ENCODE measurements around the gene ZBTB39.
A peak's percentile ranks its signal among the peaks of the same experiment; 100 is the strongest.
"Not testable (repeated sequence)": the region's sequence is repeated elsewhere in the genome, so short reads cannot be mapped to it uniquely, and the experiment has no call there.

ZBTB39 gene

GRCh38 chr12:57005980-57006808 lies at the start of gene ZBTB39:
TSS of gene ZBTB39 (minus strand) at chr12:57006546. CDS start at chr12:57004917, 1,629 bp downstream.
- DNase-seq (ENCODE audit: low read depth in 1 of 2, low spot score in 1 of 2): peak; percentile 75 to 84
- TF ChIP-seq JUND (IDR thresholded peaks at IDR 0.05; ENCODE audit: low read depth): no peak
- in situ Hi-C loops (cut with HindIII; ENCODE audit: low pct_unique_long_range_greater_than_20kb, low sequenced_read_pairs): no loop called here

GRCh38 chr12:57055824-57056223 lies 49.5 kb upstream of the ZBTB39 start:
- in situ Hi-C loops (cut with HindIII; ENCODE audit: low pct_unique_long_range_greater_than_20kb, low sequenced_read_pairs): no loop called here
- TF ChIP-seq JUND (IDR thresholded peaks at IDR 0.05; ENCODE audit: low read depth): no peak

GRCh38 chr12:57053901-57054300 lies 47.6 kb upstream of the ZBTB39 start:
- in situ Hi-C loops (cut with HindIII; ENCODE audit: low pct_unique_long_range_greater_than_20kb, low sequenced_read_pairs); DNase-seq (ENCODE audit: low read depth in 1 of 2, low spot score in 1 of 2): not testable (repeated sequence)

More at GRCh38 chr12:57055824-57056223, 49.5 kb upstream of the ZBTB39 start:
- DNase-seq (ENCODE audit: low read depth in 1 of 2, low spot score in 1 of 2): no peak

- in situ Hi-C loops (cut with HindIII; ENCODE audit: low pct_unique_long_range_greater_than_20kb, low sequenced_read_pairs); DNase-seq (ENCODE audit: low read depth in 1 of 2, low spot score in 1 of 2): not testable (repeated sequence)
Measured at GRCh38 chr12:57053146-57053545, 46.8 kb upstream of the ZBTB39 start.

DNA sequence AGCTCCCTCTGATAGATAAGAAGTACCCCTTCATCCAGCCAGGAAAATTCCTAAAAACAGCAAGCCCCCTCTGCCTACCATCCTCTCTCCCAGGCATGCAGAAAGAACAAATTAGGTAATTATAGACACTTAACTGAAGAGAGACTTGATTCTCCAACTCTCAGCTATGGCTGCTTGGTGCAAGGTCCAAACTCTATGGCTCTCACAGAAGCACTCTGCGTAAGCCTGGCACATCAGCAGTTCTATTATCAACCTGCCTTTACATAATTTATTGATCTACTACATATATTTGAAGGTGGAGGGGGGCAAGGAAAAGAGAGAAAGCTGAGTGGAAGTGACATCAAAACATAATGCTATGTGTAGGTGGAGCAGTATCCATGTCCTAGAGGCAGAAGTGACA lies 44.7 kb upstream of the ZBTB39 start:
- TF ChIP-seq JUND (IDR thresholded peaks at IDR 0.05; ENCODE audit: low read depth): no peak
- DNase-seq (ENCODE audit: low read depth in 1 of 2, low spot score in 1 of 2): no peak
- in situ Hi-C loops (cut with HindIII; ENCODE audit: low pct_unique_long_range_greater_than_20kb, low sequenced_read_pairs): no loop called here

DNA sequence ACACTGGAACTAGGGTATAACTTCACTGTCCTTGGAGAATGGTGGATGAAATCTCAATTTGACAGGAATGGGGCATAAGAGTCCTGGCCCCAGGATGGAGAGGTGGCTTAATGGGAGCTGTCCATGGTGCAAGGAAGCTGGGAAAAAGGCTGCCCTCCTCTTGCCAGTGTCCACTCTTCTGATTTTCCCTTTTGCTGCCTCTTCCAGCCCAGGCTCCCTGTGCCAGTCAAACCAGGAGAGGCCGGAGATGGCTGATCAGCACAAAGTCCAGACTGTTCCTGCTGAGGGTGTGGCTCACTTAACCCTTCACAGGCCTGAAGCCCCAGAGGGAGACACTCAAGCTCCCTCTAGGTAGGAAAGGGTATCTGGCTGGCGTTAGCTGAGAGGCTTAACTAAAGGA lies 43.5 kb upstream of the ZBTB39 start, which contains the start of gene MYO1A:
MYO1A (minus strand) TSS at position 240 of the 400 bp plus-strand sequence. CDS start 1,806 bp downstream, outside the sequence.
- peak; percentile 36 to 59 for DNase-seq (ENCODE audit: low read depth in 1 of 2, low spot score in 1 of 2)
- TF ChIP-seq JUND (IDR thresholded peaks at IDR 0.05; ENCODE audit: low read depth): no peak
- in situ Hi-C loops (cut with HindIII; ENCODE audit: low pct_unique_long_range_greater_than_20kb, low sequenced_read_pairs): no loop called here

GRCh38 chr12:57049119-57049446 lies 42.7 kb upstream of the ZBTB39 start:
- in situ Hi-C loops (cut with HindIII; ENCODE audit: low pct_unique_long_range_greater_than_20kb, low sequenced_read_pairs): no loop called here

GRCh38 chr12:57048423-57049118 lies 42.2 kb upstream of the ZBTB39 start:
- in situ Hi-C loops (cut with HindIII; ENCODE audit: low pct_unique_long_range_greater_than_20kb, low sequenced_read_pairs): no loop called here
- DNase-seq (ENCODE audit: low read depth in 1 of 2, low spot score in 1 of 2): no peak
- TF ChIP-seq JUND (IDR thresholded peaks at IDR 0.05; ENCODE audit: low read depth): no peak

More at GRCh38 chr12:57049119-57049446, 42.7 kb upstream of the ZBTB39 start:
- TF ChIP-seq JUND (IDR thresholded peaks at IDR 0.05; ENCODE audit: low read depth): no peak
- no peak for DNase-seq (ENCODE audit: low read depth in 1 of 2, low spot score in 1 of 2)

DNA sequence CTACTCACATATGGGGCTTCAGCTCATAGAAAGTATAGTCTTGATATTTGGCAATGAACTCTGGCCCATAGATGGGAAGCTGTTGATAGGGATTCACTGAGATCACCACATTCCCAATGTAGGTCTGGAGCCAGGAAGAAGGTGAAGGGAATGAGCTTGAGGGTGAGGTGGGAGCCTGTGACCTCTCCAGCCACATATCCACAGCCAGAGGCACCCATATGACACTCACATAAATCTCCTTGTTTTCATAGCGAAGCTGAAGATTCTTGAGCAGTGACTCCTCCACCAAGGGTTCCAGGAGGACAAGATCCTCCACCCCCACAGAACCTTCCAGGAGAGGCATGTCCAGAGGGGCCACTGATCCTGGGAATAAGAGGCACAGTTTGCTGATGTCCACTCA lies 41.6 kb upstream of the ZBTB39 start:
- TF ChIP-seq JUND (IDR thresholded peaks at IDR 0.05; ENCODE audit: low read depth): no peak
- in situ Hi-C loops (cut with HindIII; ENCODE audit: low pct_unique_long_range_greater_than_20kb, low sequenced_read_pairs): no loop called here
- peak in 1 of 2 experiments; percentile 12 for DNase-seq (ENCODE audit: low read depth in 1 of 2, low spot score in 1 of 2)

DNA sequence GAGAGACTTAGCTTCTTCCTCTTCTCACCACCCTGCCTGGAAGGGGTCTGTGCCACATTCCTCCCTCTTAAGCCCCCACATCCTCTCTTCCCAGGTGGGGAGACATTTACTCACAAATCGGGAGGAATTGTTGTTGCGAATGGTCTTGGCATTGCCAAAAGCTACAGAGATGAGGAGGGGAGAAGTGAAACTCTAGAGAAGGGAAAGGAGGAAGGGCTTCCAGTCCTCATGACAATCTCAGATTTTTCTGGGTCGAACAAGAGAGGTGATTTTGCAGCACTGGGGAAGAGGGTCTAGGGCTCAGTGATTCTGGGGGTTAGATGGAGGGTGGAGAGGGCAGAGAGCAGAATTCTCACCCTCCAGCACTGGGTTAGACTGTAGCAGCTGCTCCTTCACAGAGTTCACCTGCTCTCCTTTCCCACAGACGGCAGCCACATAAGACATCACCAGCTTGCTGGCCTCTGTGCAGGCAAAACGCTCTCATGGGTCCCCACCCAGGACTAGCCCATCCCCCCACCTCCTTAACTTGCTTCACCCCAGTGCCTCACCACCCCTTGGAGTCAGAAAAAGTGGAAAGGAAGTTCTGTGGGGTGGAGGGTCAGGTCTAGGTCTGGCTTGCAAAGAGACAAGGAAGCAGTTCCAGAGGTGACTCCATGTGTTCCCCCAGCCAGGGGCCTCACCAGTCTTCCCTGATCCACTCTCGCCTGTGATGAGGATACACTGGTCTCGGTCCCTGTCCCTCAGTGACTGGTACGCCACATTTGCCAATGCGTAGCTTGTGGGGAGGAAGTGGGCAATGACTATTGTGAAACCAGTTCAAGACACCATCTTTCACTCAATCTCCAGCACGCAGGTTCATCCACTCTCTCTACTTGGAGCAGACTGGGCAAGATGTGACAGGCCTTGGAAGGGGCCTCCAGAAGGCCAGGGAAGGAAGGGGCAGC lies 40.9 kb upstream of the ZBTB39 start:
- no peak for DNase-seq (ENCODE audit: low read depth in 1 of 2, low spot score in 1 of 2)
- no peak for TF ChIP-seq JUND (IDR thresholded peaks at IDR 0.05; ENCODE audit: low read depth)
- in situ Hi-C loops (cut with HindIII; ENCODE audit: low pct_unique_long_range_greater_than_20kb, low sequenced_read_pairs): no loop called here

DNA sequence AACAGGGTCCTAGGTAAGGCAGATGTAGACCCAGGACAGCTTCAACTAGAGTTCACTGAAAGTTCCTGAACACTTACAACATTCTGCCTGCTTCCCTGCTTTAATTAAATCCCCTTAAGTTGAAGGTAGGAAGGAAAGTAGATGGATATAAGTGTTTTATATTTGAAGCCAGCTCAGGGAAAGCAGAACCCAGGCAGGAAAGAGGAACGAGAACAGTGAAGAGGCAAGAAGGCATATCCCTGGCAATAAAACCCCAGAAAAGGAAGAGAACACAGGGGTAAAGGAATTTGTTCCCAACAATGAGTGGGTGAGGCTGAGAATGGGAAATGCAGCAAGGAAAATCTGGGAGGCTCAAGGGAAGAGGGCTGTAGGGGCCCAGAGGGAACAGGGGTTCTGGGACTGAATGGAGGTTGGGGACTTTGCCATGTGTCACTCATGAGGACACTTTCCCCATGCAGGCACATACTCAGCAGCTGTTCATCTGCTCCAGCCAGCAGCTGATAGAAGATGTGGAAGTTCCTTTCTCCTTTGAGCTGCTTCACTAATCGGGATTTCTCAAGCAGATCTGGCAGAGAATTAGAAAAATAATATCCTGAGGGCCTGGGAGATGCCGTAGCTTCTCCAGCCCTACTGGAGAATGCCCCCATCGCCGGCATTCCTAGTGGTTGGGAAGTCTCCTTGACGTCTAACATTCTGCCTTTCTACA lies 39.9 kb upstream of the ZBTB39 start:
- DNase-seq (ENCODE audit: low read depth in 1 of 2, low spot score in 1 of 2): no peak
- in situ Hi-C loops (cut with HindIII; ENCODE audit: low pct_unique_long_range_greater_than_20kb, low sequenced_read_pairs): no loop called here
- TF ChIP-seq JUND (IDR thresholded peaks at IDR 0.05; ENCODE audit: low read depth): no peak

DNA sequence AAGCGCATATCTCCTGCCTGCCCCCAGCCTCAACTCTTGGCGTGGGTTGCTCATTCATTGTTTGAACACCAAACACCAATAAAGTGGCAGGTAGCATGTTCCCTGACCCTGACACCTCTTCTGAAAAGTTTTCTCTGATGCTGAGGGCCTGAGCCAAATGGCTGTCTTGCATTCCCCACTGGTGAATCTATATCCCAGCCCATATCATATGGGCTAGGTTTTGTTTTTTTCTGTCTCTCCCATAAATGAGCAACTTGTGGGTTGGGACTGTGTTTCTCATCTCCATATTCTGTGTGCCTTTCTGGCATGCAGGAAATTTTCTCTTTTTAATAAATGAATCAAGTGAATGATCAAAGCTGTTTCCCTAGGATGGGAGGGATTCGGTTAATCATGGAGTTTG lies 38.5 kb upstream of the ZBTB39 start:
- no peak for TF ChIP-seq JUND (IDR thresholded peaks at IDR 0.05; ENCODE audit: low read depth)

More for the DNA sequence above, 38.5 kb upstream of the ZBTB39 start:
- in situ Hi-C loops (cut with HindIII; ENCODE audit: low pct_unique_long_range_greater_than_20kb, low sequenced_read_pairs): no loop called here
- DNase-seq (ENCODE audit: low read depth in 1 of 2, low spot score in 1 of 2): no peak
